Testis (tissue), 3 donors: ENCODE data around the gene IDUA. TPM values are rescaled to one million over a fixed set of nuclear protein-coding genes. Genes with fewer than 3 reads are reported as not detected.
"Not testable (repeated sequence)": the region's sequence is repeated elsewhere in the genome, so short reads cannot be mapped to it uniquely, and the experiment has no call there.

Source experiments
- DNase-seq: peaks from one replicate; pipeline ENCODE4 v3.0.0-alpha.2; 2019
- H3K27ac ChIP-seq, 2 donors: fragments of 200-600 bp; sonication (generic); one replicate each; pipeline ENCODE4 v1.5.1; 2019
- H3K27me3 ChIP-seq: fragments of 200-600 bp; sonication (generic); one replicate; pipeline ENCODE4 v1.5.1; 2019
- H3K36me3 ChIP-seq: fragments of 200-600 bp; sonication (generic); one replicate; pipeline ENCODE4 v1.5.1; 2017; ENCODE audit warnings: low read depth; ENCODE audit errors: missing control alignments
- H3K4me1 ChIP-seq: fragments of 200-600 bp; sonication (generic); one replicate; pipeline ENCODE4 v1.5.1; 2019
- H3K4me3 ChIP-seq, 2 donors: fragments of 200-600 bp; sonication (generic); one replicate each; pipeline ENCODE4 v1.5.1; 2017 to 2019
- H3K9me3 ChIP-seq: fragments of 200-600 bp; sonication (generic); one replicate; pipeline ENCODE4 v1.5.1; 2017
- CTCF ChIP-seq, 3 experiments: fragments of 450-650 bp in 2 of 3; fragments of 200-600 bp in 1 of 3; sonication (generic) in 1 of 3; IDR thresholded peaks; one replicate each; pipeline ENCODE4 v1.5.1; 2016 to 2019; ENCODE audit warnings: antibody characterized with exemption in 3 of 3, mild to moderate bottlenecking in 2 of 3, moderate library complexity in 1 of 3
- POLR2A ChIP-seq: fragments of 450-650 bp; IDR thresholded peaks from one replicate; pipeline ENCODE4 v1.6.1; 2017; ENCODE audit warnings: antibody characterized with exemption, mild to moderate bottlenecking, moderate library complexity
- WGBS, 2 donors: methylation state at CpG; one replicate each; pipeline ENCODE4 v1.1.5; 2018; 5-methylcytosine and 5-hydroxymethylcytosine counted together
- intact Hi-C: fragments of 100-400 bp; cut with DNase I; formaldehyde crosslinking; loops from one replicate; pipeline ENCODE4 v1.15.1; 2023; ENCODE audit warnings: low total_unique reads
- polyA plus RNA-seq: library from polyadenylated mRNA; stranded (reverse); fragments of 350-450 nt; fragmentation: Illumina TruSeq; extraction: RNeasy Lipid Tissue Mini Kit (QIAGEN cat#74804); gene quantifications from one replicate; pipeline ENCODE4 v1.2.3, GENCODE V29; 2014; ENCODE audit warnings: low read depth, low replicate concordance; ENCODE audit not compliant: insufficient read depth
- total RNA-seq, 2 donors: library from RNA; depleted of rRNA; stranded (reverse); fragments of >200 nt; gene quantifications; one replicate each; pipeline ENCODE4 v1.2.3, GENCODE V29; 2016

IDUA gene
- total and polyA plus RNA-seq, 3 donors from 2014 or later: 8.9 to 39.4 (median 35.7) TPM

GRCh38 chr4:996030-996996, 9.5 kb downstream of the IDUA start:
- H3K27ac ChIP-seq: no peak overlapping the region
- no peaks in the 10 kb centered on the region for H3K27me3 ChIP-seq
- intact Hi-C loops: no loop called here
- no peak overlapping the region for H3K4me3 ChIP-seq
- H3K9me3 ChIP-seq: no peaks in the 10 kb centered on the region
- H3K36me3 ChIP-seq: no peaks in the 10 kb centered on the region
- TF ChIP-seq CTCF (IDR thresholded peaks at IDR 0.05) (no peak), POLR2A (no peak)
- 64 to 67% methylated on average over 10 to 15 of the region's 15 CpGs for WGBS, 2 donors
- DNase-seq: no peak
- peaks cover 7% of the 10 kb centered on the region for H3K4me1 ChIP-seq

- WGBS, 2 donors: 2 to 10% methylated on average over 5 to 16 of the region's 25 CpGs
- no peak for DNase-seq
- TF ChIP-seq CTCF (IDR thresholded peaks at IDR 0.05): no peak
- no peak for TF ChIP-seq POLR2A
- intact Hi-C loops: no loop called here
- peaks cover 7% of the 10 kb centered on the region for H3K4me1 ChIP-seq
- H3K4me3 ChIP-seq: no peak overlapping the region
- H3K27me3 ChIP-seq: no peaks in the 10 kb centered on the region
- no peak overlapping the region for H3K27ac ChIP-seq
- no peaks in the 10 kb centered on the region for H3K9me3 ChIP-seq
- no peaks in the 10 kb centered on the region for H3K36me3 ChIP-seq
Observed at GRCh38 chr4:996997-997374, 10.1 kb downstream of the IDUA start.

- TF ChIP-seq POLR2A (no peak), CTCF (IDR thresholded peaks at IDR 0.05) (no peak)
- H3K27ac ChIP-seq: no peak overlapping the region
- no peaks in the 10 kb centered on the region for H3K27me3 ChIP-seq
- no peaks in the 10 kb centered on the region for H3K9me3 ChIP-seq
- intact Hi-C loops: no loop called here
- 5% methylated on average over 30 of the region's 68 CpGs; no CpG with 5 or more reads in 1 of the 2 donors for WGBS, 2 donors
- peak overlapping the region; percentile 26 to 32 for H3K4me3 ChIP-seq
- H3K4me1 ChIP-seq: peaks cover 7% of the 10 kb centered on the region
- DNase-seq: no peak
- H3K36me3 ChIP-seq: no peaks in the 10 kb centered on the region
Observed at GRCh38 chr4:997375-998071, 10.7 kb downstream of the IDUA start.

- Histone ChIP-seq H3K9me3 (no peaks in the 10 kb centered on the region), H3K36me3 (no peaks in the 10 kb centered on the region), H3K4me3 (no peak overlapping the region), H3K4me1 (peaks cover 7% of the 10 kb centered on the region), H3K27ac (no peak overlapping the region), H3K27me3 (no peaks in the 10 kb centered on the region)
- no peak for DNase-seq
- intact Hi-C loops: no loop called here
- TF ChIP-seq CTCF (IDR thresholded peaks at IDR 0.05) (no peak), POLR2A (no peak)
- 48 to 53% methylated on average over 10 to 12 of the region's 12 CpGs for WGBS, 2 donors
Observed at GRCh38 chr4:998096-998691, 11.3 kb downstream of the IDUA start.

GRCh38 chr4:999240-999863, 12.5 kb downstream of the IDUA start:
- H3K4me3 ChIP-seq, DNase-seq, H3K9me3 ChIP-seq, H3K4me1 ChIP-seq, H3K27ac ChIP-seq, H3K36me3 ChIP-seq, intact Hi-C loops, H3K27me3 ChIP-seq: not testable (repeated sequence)
- 51 to 63% methylated on average over 15 to 17 of the region's 21 CpGs for WGBS, 2 donors
